ENCODE data around the gene LDLRAD4.

Gene LDLRAD4

GRCh38 chr18:13501891-13502290 is 283.3 kb downstream of the LDLRAD4 start:
- DNase-seq = no peak

DNA sequence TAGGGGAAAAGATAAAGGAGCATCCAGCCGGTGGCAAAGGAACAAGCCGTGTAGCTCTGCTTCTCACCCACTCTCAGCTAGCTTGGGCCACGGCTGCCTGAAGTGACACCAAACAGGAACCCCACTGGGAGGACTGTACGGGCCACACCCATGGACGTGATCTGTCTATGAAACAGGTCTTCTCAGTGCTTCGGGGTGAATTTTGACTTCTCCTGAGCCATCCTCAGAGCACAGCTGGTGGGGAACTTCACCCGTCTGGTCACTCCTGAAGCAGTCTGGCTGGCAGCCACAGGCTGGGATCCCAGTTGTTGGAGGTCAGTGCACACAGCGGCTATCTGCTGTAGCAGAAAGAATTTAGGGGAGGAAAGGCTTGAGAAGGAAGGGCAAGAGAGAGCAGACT is 284.0 kb downstream of the LDLRAD4 start:
- DNase-seq = no peak

- DNase-seq = no peak
Measured at GRCh38 chr18:13503836-13504235, 285.3 kb downstream of the LDLRAD4 start.

GRCh38 chr18:13505780-13506345 is 287.3 kb downstream of the LDLRAD4 start:
- DNase-seq = no peak

DNA sequence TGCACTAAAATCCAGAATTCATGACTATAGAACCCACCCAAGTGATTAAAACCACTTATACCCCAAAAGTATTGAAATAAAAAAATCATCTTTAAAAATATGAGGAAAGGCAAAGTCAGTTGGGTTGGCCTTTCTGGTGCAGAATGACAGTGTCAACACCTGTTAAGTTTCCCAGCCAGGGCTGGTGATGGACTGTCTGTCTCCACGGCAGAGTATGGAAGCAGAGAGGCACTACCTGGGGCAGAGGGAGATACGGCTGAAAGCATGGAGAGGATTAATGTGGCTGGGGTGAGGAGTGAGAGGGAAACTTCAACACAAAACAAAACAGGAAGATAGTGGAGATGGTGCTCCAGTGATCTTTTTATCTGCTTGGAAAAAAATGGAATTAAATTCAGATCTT is 292.0 kb downstream of the LDLRAD4 start:
- DNase-seq = no peak

- DNase-seq = no peak
Measured at GRCh38 chr18:13511961-13512577, 293.5 kb downstream of the LDLRAD4 start.

DNA sequence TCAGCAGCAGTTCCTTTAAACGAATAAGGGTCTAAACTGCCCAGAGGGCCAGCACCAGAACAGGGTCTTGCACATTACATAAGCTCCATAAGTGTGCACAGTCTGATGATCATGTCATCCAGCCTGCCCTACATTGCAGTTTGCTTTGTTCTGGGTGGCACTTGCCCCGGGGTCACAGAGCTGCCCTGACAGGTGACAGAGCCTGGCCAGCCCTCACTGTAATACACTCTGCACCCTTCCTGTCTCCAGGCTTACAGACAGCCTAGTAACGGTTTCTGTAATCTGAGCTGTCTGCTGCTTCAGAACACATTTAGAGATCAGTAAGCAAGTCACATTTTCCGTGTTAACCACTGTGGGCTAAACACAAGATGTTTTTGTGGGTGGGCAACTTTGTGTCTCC is 294.5 kb downstream of the LDLRAD4 start:
- DNase-seq = no peak

DNA sequence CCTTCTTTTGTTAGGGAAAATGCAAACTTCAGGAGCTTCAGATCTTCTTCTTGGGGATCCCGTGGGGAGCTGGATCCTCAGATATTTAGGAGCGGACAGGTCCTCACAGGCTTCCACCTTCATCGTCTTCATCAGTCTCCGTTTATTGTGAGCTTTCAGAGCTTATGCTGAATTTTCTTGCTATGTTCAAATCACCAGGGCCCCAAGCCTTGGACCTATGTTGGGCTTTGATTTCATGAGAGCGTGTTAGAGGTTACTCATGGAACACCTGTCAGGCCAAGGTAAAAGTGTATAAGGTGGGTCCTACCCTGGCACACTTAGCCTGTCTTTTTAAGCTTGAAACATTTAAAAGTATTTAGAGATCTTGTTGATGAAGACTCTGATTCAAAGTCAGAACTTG is 294.9 kb downstream of the LDLRAD4 start:
- no peak for DNase-seq

GRCh38 chr18:13514558-13514957 is 296.0 kb downstream of the LDLRAD4 start:
- DNase-seq = no peak

GRCh38 chr18:13516855-13517254 is 298.3 kb downstream of the LDLRAD4 start:
- no peak for DNase-seq

DNA sequence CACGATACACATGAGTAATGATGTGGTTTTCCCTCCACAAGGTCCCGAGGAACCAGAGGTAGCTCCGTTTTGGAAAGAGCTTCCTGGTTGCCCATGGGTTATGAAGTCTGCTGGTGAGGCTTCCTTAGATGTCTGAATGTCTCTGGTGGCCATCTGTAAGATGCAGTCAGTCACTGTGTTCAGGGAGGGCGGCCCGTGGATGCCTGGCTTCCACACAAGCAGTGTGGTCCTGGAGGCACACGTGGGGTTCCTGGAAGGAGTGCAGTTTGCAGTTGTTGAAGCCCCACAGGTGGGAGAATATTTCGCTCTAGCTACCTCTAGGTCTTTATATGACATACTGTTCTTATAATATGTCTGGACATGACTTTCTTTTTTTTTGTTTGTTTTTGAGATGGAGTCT is 298.8 kb downstream of the LDLRAD4 start:
- no peak for DNase-seq

GRCh38 chr18:13518382-13518781 is 299.8 kb downstream of the LDLRAD4 start:
- DNase-seq = no peak

DNA sequence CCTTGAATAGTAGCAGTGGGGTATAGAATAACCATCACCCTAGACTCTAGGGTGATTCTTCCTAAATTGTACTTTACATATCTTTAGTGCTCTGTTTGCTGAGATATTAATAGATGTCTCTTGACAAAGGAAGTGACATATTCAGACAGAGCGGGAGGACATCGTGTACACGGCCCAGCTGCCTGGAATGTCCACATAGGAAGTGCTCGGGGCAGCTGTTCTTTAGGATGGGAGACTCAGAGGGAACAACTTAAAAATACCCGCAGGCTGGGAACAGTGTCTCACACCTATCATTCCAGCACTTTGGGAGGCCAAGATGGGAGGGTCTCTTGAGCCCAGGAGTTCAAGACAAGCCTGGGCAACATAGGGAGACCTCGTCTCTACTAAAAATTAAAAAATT is 301.7 kb downstream of the LDLRAD4 start:
- no peak for DNase-seq

GRCh38 chr18:13520741-13521140 is 302.2 kb downstream of the LDLRAD4 start:
- no peak for DNase-seq

DNA sequence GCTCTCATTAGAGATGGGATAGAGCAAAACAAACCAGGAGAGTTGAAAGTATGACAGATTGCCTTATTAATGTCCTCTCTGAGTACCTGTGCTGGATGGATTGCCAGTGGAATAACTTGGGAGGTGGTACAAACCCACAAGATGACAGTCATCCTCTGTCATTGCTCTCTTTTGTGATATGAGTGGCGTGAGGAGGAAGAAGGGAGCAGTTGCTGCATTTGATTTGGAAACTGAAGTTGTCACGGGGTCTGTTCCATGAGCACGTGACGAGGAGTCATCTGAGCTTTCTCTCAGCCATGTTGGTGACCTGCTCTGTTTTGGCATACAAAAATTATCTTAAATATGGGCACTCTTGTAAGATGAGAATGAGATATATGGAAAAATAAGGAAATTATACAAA is 302.9 kb downstream of the LDLRAD4 start:
- DNase-seq = no peak

GRCh38 chr18:13522256-13522655 is 303.7 kb downstream of the LDLRAD4 start:
- no peak for DNase-seq

GRCh38 chr18:13522861-13523660 is 304.5 kb downstream of the LDLRAD4 start:
- DNase-seq = no peak

GRCh38 chr18:13524054-13524453 is 305.5 kb downstream of the LDLRAD4 start:
- no peak for DNase-seq

DNA sequence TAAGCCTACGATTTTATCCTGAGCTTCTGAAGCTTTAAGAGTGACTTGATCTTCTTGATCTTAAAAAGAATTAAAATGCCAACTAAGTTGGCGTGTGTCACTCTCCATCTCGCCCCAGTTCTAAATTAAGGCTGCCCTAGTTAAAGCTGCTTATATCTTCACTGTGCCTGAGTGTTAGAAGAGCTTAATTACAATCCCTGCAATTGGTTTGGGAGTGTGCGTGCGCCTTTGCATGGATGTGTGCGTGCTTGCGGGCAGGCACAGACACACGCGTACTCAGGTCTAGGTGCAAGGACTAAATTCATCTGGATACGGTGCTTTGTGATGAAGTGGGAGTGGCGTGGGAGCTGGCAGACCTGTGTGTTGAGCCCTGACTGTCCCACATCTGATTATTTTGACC is 306.3 kb downstream of the LDLRAD4 start:
- no peak for DNase-seq

- DNase-seq = no peak
Measured at GRCh38 chr18:13525381-13526029, 306.9 kb downstream of the LDLRAD4 start.

DNA sequence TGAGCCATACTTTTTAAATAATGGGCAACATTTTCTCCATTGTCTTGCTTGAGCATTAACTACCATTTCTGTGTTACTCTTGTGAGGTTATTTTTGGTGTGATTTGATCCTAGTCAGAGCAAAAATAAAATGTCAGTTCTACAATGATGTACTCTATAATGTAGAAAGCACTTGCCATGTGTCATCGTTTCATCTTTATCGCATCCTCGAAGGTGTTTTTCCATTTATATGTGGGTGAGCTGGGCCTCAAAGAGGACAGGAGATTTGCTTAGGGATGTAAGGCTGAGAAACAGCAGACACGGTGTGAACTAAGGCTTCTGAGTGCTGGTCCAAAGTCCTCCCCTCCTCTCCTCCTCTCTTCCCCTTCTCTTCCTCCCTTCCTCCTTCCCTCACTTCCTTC is 308.0 kb downstream of the LDLRAD4 start:
- no peak for DNase-seq

DNA sequence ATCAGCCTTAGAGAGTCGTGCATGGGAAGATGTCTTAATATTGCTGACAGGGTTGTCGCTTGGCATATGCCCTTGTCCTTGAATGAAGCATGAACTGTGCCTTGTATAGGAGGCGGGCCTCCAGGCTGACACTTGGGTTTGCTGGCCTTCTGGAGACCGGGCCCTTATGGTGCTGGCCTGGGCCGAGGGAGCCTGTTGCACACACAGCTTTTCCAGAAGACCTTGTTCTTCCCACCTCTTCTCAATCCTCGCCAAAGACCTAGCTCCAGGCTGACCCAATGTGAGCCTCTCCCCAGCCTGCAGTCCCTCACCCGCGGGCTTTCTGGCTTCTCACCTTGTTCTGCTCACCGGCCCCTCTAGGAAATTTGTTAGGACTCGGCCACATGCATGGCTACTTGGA is 308.7 kb downstream of the LDLRAD4 start:
- DNase-seq = no peak

DNA sequence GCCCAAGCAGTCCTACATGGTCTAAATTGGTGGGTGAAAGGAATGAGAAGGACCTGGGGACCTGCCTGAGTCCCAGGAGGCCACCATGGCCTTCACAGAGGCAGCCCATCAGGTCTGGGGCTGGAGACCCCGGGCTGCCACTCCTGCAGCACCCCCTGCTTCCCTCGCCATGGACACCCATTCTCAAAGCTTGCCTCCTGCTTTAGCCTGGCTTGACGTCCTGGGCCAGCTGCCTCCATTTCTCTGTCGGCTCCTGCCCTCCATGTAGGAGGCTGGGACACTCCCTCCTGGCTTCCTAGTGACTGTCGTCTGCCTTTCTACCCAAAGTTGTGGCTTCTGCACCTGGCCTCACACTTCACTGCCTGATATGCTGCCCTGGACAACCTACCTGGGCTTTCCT is 309.2 kb downstream of the LDLRAD4 start:
- DNase-seq = no peak

Measured in cortex of kidney (tissue), 1 donor.